Panc1 (cell line): ENCODE results near the gene FAM120B. TPM values are rescaled to one million over a fixed set of nuclear protein-coding genes. Genes with fewer than 3 reads are reported as not detected.

ENCODE experiments used
- ATAC-seq: fragments of 200-7000 bp; cut with Tn5 transposase; 2 replicates; pipeline ENCODE4 v1.9.1; 2020; ENCODE audit warnings: mild to moderate bottlenecking, moderate library complexity
- BruUV-seq: library from RNA; stranded (reverse); fragments of 400-500 nt; replicated peaks from 2 replicates; lab custom pipeline; 2021; lab: Mats Ljungman, UMichigan
- CTCF ChIA-PET: fragments of 300-600 bp; sonication (Branson Sonifier 250); formaldehyde crosslinking; loops from one replicate; lab custom pipeline; 2022; ENCODE audit warnings: antibody characterized with exemption; lab: Charles Lee
- POLR2A ChIA-PET: fragments of 300-600 bp; sonication (Branson Sonifier 250); formaldehyde crosslinking; loops from one replicate; lab custom pipeline; 2022; ENCODE audit warnings: antibody characterized with exemption; lab: Charles Lee
- DNase-seq: peaks from one replicate; pipeline ENCODE4 v3.0.0-alpha.2; 2010; ENCODE audit warnings: low read depth, low spot score
- H3K27ac ChIP-seq: 2 replicates; pipeline ENCODE4 v1.5.1; 2011; ENCODE audit warnings: mild to moderate bottlenecking, low read length, inconsistent platforms
- H3K27me3 ChIP-seq: fragments of 200-500 bp; sonication (Bioruptor generic); 2 replicates; pipeline ENCODE4 v1.6.0; 2014; ENCODE audit warnings: low read length, inconsistent platforms; ENCODE audit not compliant: control insufficient read depth, insufficient read depth
- H3K36me3 ChIP-seq: fragments of 200-500 bp; sonication (Bioruptor generic); 2 replicates; pipeline ENCODE4 v1.5.1; 2014; ENCODE audit warnings: inconsistent platforms, mild to moderate bottlenecking, low read length, moderate library complexity; ENCODE audit not compliant: control insufficient read depth, insufficient read depth
- H3K4me1 ChIP-seq: 2 replicates; pipeline ENCODE4 v1.5.1; 2011; ENCODE audit warnings: inconsistent platforms, mild to moderate bottlenecking, low read length, moderate library complexity; ENCODE audit not compliant: control insufficient read depth, insufficient read depth
- H3K4me3 ChIP-seq, 2 experiments: 2 replicates each; pipeline ENCODE4 v1.5.1; 2011 to 2012; ENCODE audit warnings: low read depth in 2 of 2, low read length in 2 of 2, mild to moderate bottlenecking in 2 of 2, inconsistent platforms in 1 of 2, moderate library complexity in 1 of 2
- H3K9me3 ChIP-seq: fragments of 200-500 bp; sonication (Bioruptor generic); 2 replicates; pipeline ENCODE4 v1.5.1; 2014; ENCODE audit warnings: low read depth, mild to moderate bottlenecking, inconsistent platforms, low read length, moderate library complexity; ENCODE audit not compliant: control insufficient read depth, insufficient read depth
- CTCF ChIP-seq: fragments of 450-650 bp; IDR thresholded peaks from 2 replicates; pipeline ENCODE4 v1.5.1; 2017; ENCODE audit warnings: mild to moderate bottlenecking
- POLR2AphosphoS5 ChIP-seq: IDR thresholded peaks from 2 replicates; pipeline ENCODE4 v1.6.1; 2012; ENCODE audit warnings: mild to moderate bottlenecking, low read depth, low read length, moderate library complexity
- REST ChIP-seq, 2 experiments: IDR thresholded peaks; 2 replicates each; pipeline ENCODE4 v1.6.1; 2011 to 2012; ENCODE audit warnings: low read depth in 2 of 2, control low read depth in 1 of 2, low read length in 1 of 2, mild to moderate bottlenecking in 1 of 2, moderate library complexity in 1 of 2; ENCODE audit not compliant: insufficient read depth in 1 of 2
- SIN3A ChIP-seq: IDR thresholded peaks from 2 replicates; pipeline ENCODE4 v1.6.1; 2012; ENCODE audit warnings: low read depth, mild to moderate bottlenecking, low read length, moderate library complexity, borderline replicate concordance; ENCODE audit not compliant: insufficient read depth
- TCF7L2 ChIP-seq: IDR thresholded peaks from 2 replicates; pipeline ENCODE4 v1.6.1; 2011; ENCODE audit warnings: mild to moderate bottlenecking, low read depth, low read length, inconsistent platforms
- in situ Hi-C: cut with HindIII; loops from 2 replicates; pipeline ENCODE4 v1.10.0; 2016; ENCODE audit warnings: low sequenced_read_pairs, low pct_unique_long_range_greater_than_20kb
- intact Hi-C: fragments of 100-400 bp; cut with micrococcal nuclease; formaldehyde crosslinking; loops from one replicate; pipeline ENCODE4 v1.10.0; 2022; ENCODE audit not compliant: unreplicated experiment
- total RNA-seq: library from RNA; stranded (reverse); gene quantifications from one replicate; pipeline ENCODE4 v1.2.1, GENCODE V29; 2021; ENCODE audit not compliant: unreplicated experiment

The FAM120B gene
- total RNA-seq, 1 experiment from 2014 or later: 38.0 TPM

- Histone ChIP-seq H3K4me1 (peaks cover 6% of the 10 kb centered on the region; the same call in 1 of the 2 replicates), H3K27me3 (no peaks in the 10 kb centered on the region), H3K27ac (no peak overlapping the region), H3K4me3 (no peak overlapping the region), H3K36me3 (no peaks in the 10 kb centered on the region), H3K9me3 (no peaks in the 10 kb centered on the region)
- DNase-seq (no peak), ATAC-seq (no peak)
- intact Hi-C loops (no loop called here), in situ Hi-C loops (no loop called here)
- no peak for TF ChIP-seq SIN3A
- TF ChIP-seq TCF7L2: no peak
- no peak for TF ChIP-seq POLR2AphosphoS5
- TF ChIP-seq CTCF: no peak
- no peak for TF ChIP-seq REST (IDR thresholded peaks at IDR 0.05; ENCODE audit: insufficient read depth in 1 of 2, low read depth in 2 of 2, low read length in 1 of 2)
- CTCF ChIA-PET: no interaction called here
- POLR2A ChIA-PET: no interaction called here
- BruUV-seq: no TSS peak
Measured at GRCh38 chr6:170441316-170441715, 134.8 kb downstream of the FAM120B start.

GRCh38 chr6:170442596-170442995, 136.0 kb downstream of the FAM120B start:
- no peak overlapping the region for H3K4me3 ChIP-seq
- POLR2A ChIA-PET: no interaction called here
- CTCF ChIA-PET: no interaction called here
- no peaks in the 10 kb centered on the region for H3K27me3 ChIP-seq
- in situ Hi-C loops (no loop called here), intact Hi-C loops (no loop called here)
- H3K36me3 ChIP-seq: no peaks in the 10 kb centered on the region
- BruUV-seq: no TSS peak
- H3K4me1 ChIP-seq: peaks cover 6% of the 10 kb centered on the region; the same call in 1 of the 2 replicates
- ATAC-seq (no peak), DNase-seq (no peak)
- H3K9me3 ChIP-seq: no peaks in the 10 kb centered on the region
- H3K27ac ChIP-seq: no peak overlapping the region
- TF ChIP-seq SIN3A: no peak
- TF ChIP-seq TCF7L2: no peak
- no peak for TF ChIP-seq CTCF
- no peak for TF ChIP-seq REST (IDR thresholded peaks at IDR 0.05; ENCODE audit: insufficient read depth in 1 of 2, low read depth in 2 of 2, low read length in 1 of 2)
- TF ChIP-seq POLR2AphosphoS5: no peak
